Neural progenitor cell (in vitro differentiated cells): ENCODE measurements around the gene HNF1B.

Experiments used
- CTCF ChIP-seq: fragments of 200-600 bp; sonication (generic); IDR thresholded peaks from 2 replicates; pipeline ENCODE4 v1.5.1; 2017; ENCODE audit warnings: antibody characterized with exemption, mild to moderate bottlenecking
- EZH2phosphoT487 ChIP-seq: fragments of 200-600 bp; sonication (generic); IDR thresholded peaks from 2 replicates; pipeline ENCODE4 v1.6.1; 2017; ENCODE audit warnings: antibody characterized with exemption

GRCh38 chr17:37729905-37730304 lies 15.0 kb downstream of the HNF1B start:
- TF ChIP-seq EZH2phosphoT487 (no peak), CTCF (no peak)
